ENCODE results near the gene CD7. TPM values are rescaled to one million over a fixed set of nuclear protein-coding genes. Genes with fewer than 3 reads are reported as not detected.

The CD7 gene
- total and polyA plus RNA-seq, 9 of the 15 experiments (the other 6 are each of a cell fraction or from before 2014, with no cell fraction given), result 0.21 to 0.35 TPM; not detected in 7

- FAIRE-seq (no peak), ATAC-seq (no peak), DNase-seq (ENCODE audit: extremely low read depth in 1 of 4, low spot score in 3 of 4) (no peak)
- no peaks in the 10 kb centered on the region for H3K9me1 ChIP-seq (ENCODE audit: control insufficient read depth, insufficient read depth, low read length)
- intact Hi-C loops (cut with micrococcal nuclease), result loop anchor here (10.0 kb wide), 1 partner anchor 139 kb away; no protein-coding TSS in a partner anchor
- in situ Hi-C loops (cut with MboI), result no loop called here
- no peak overlapping the region for H2AFZ ChIP-seq (ENCODE audit: low read depth, low read length)
- ChIA-PET POLR2A (interaction anchor here (0.5 to 3.9 kb wide), 4 partner anchors 11 to 111 kb away, joined by 3 to 27 read pairs (median 4); no protein-coding TSS in a partner anchor), CTCF (ENCODE audit: low intra/inter-chr PET ratio) (interaction anchor here (0.6 kb wide), 1 partner anchor 139 kb away, joined by 3 read pairs; no protein-coding TSS in a partner anchor)
- H3K4me2 ChIP-seq (ENCODE audit: insufficient read depth, low read length), result no peak overlapping the region
- no peaks in the 10 kb centered on the region for H4K20me1 ChIP-seq (replicated peaks; ENCODE audit: control insufficient read depth, insufficient read depth, low read length)
- H3K9ac ChIP-seq (ENCODE audit: insufficient read depth in 1 of 2, low read depth in 2 of 2, low read length in 2 of 2), result 0 out of 4 replicates have a peak overlapping the region, but pooled peaks of 1 of the 2 experiments have one; percentile 21
- H3K79me2 ChIP-seq (ENCODE audit: control insufficient read depth, insufficient read depth, low read length), result no peaks in the 10 kb centered on the region
- no peaks in the 10 kb centered on the region for H3K9me3 ChIP-seq (replicated peaks; ENCODE audit: control insufficient read depth, insufficient read depth, low read depth, low read length)
- no TSS peak for BruUV-seq (replicated peaks)
- 70% methylated on average over 11 of the region's 11 CpGs for WGBS (ENCODE audit: insufficient coverage, low coverage, missing lambda C conversion rate)
- H3K4me1 ChIP-seq (replicated peaks in 1 of 2; ENCODE audit: control insufficient read depth in 2 of 2, insufficient read depth in 2 of 2, low read length in 2 of 2), result peaks cover 7 to 44% of the 10 kb centered on the region in 2 experiments; a peak in 4 of 5 replicates
- no peaks in the 10 kb centered on the region for H3K36me3 ChIP-seq (ENCODE audit: control insufficient read depth, insufficient read depth, low read length)
- H3K4me3 ChIP-seq, result no peak overlapping the region
- H3K27ac ChIP-seq (ENCODE audit: extremely low read depth, low read depth, low read length), result no peak overlapping the region
- H3K27me3 ChIP-seq (ENCODE audit: control insufficient read depth in 2 of 2, insufficient read depth in 2 of 2, low read length in 2 of 2), result no peaks in the 10 kb centered on the region
- TF ChIP-seq, protein P1, sequence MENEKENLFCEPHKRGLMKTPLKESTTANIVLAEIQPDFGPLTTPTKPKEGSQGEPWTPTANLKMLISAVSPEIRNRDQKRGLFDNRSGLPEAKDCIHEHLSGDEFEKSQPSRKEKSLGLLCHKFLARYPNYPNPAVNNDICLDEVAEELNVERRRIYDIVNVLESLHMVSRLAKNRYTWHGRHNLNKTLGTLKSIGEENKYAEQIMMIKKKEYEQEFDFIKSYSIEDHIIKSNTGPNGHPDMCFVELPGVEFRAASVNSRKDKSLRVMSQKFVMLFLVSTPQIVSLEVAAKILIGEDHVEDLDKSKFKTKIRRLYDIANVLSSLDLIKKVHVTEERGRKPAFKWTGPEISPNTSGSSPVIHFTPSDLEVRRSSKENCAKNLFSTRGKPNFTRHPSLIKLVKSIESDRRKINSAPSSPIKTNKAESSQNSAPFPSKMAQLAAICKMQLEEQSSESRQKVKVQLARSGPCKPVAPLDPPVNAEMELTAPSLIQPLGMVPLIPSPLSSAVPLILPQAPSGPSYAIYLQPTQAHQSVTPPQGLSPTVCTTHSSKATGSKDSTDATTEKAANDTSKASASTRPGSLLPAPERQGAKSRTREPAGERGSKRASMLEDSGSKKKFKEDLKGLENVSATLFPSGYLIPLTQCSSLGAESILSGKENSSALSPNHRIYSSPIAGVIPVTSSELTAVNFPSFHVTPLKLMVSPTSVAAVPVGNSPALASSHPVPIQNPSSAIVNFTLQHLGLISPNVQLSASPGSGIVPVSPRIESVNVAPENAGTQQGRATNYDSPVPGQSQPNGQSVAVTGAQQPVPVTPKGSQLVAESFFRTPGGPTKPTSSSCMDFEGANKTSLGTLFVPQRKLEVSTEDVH (IDR thresholded peaks at IDR 0.05; ENCODE audit: low read depth, partially characterized antibody), result no peak
- TF ChIP-seq, protein P2, sequence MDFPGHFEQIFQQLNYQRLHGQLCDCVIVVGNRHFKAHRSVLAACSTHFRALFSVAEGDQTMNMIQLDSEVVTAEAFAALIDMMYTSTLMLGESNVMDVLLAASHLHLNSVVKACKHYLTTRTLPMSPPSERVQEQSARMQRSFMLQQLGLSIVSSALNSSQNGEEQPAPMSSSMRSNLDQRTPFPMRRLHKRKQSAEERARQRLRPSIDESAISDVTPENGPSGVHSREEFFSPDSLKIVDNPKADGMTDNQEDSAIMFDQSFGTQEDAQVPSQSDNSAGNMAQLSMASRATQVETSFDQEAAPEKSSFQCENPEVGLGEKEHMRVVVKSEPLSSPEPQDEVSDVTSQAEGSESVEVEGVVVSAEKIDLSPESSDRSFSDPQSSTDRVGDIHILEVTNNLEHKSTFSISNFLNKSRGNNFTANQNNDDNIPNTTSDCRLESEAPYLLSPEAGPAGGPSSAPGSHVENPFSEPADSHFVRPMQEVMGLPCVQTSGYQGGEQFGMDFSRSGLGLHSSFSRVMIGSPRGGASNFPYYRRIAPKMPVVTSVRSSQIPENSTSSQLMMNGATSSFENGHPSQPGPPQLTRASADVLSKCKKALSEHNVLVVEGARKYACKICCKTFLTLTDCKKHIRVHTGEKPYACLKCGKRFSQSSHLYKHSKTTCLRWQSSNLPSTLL (IDR thresholded peaks at IDR 0.05), result no peak
- no peak for TF ChIP-seq PTTG1 (tag; IDR thresholded peaks at IDR 0.05; ENCODE audit: low read depth)
- TF ChIP-seq LARP7 (IDR thresholded peaks at IDR 0.05), result no peak
- no peak for TF ChIP-seq ZNF707 (CRISPR knock-in tag; conservative IDR thresholded peaks at IDR 0.05)
- no peak for TF ChIP-seq SP2 (IDR thresholded peaks at IDR 0.05; ENCODE audit: extremely low read depth, low read depth, low read length, poor library complexity, severe bottlenecking)
- TF ChIP-seq, protein P3, sequence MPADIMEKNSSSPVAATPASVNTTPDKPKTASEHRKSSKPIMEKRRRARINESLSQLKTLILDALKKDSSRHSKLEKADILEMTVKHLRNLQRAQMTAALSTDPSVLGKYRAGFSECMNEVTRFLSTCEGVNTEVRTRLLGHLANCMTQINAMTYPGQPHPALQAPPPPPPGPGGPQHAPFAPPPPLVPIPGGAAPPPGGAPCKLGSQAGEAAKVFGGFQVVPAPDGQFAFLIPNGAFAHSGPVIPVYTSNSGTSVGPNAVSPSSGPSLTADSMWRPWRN (IDR thresholded peaks at IDR 0.05; ENCODE audit: low read depth), result no peak
- no peak for TF ChIP-seq NCOR1 (IDR thresholded peaks at IDR 0.05)
- no peak for TF ChIP-seq RFX7 (CRISPR knock-in tag; IDR thresholded peaks at IDR 0.05)
- no peak for TF ChIP-seq MTF1 (CRISPR knock-in tag; IDR thresholded peaks at IDR 0.05; ENCODE audit: borderline replicate concordance)
- TF ChIP-seq NCOA6 (IDR thresholded peaks at IDR 0.05), result no peak
- no peak for TF ChIP-seq TCF15 (CRISPR knock-in tag; IDR thresholded peaks at IDR 0.05)
- no peak for TF ChIP-seq EHMT2 (IDR thresholded peaks at IDR 0.05)
- TF ChIP-seq ZNF311 (CRISPR knock-in tag; IDR thresholded peaks at IDR 0.05), result no peak
Observed at GRCh38 chr17:82355770-82356427, 38.5 kb upstream of the CD7 start.

All from K562 (cell line).